BE2C (cell line): ENCODE measurements around the gene LRPAP1.

Experiments used
- DNase-seq: peaks from one replicate; pipeline ENCODE4 v3.0.0-alpha.2; 2020
- H3K27me3 ChIP-seq: fragments of 250-450 bp; sonication (Bioruptor Pico); 2 replicates; pipeline ENCODE4 v1.5.1; 2020; ENCODE audit warnings: mild to moderate bottlenecking
- H3K36me3 ChIP-seq: fragments of 250-450 bp; sonication (Bioruptor Pico); 2 replicates; pipeline ENCODE4 v1.5.1; 2020; ENCODE audit warnings: mild to moderate bottlenecking
- H3K4me1 ChIP-seq: fragments of 250-450 bp; sonication (Bioruptor Pico); 2 replicates; pipeline ENCODE4 v1.5.1; 2020
- H3K4me3 ChIP-seq: 2 replicates; pipeline ENCODE4 v1.5.1; 2011; ENCODE audit warnings: low read depth, low read length
- H3K9me3 ChIP-seq: fragments of 250-450 bp; sonication (Bioruptor Pico); 2 replicates; pipeline ENCODE4 v1.5.1; 2020
- CTCF ChIP-seq: IDR thresholded peaks from 2 replicates; pipeline ENCODE4 v1.5.1; 2012; ENCODE audit warnings: mild to moderate bottlenecking, low read depth, low read length

Gene LRPAP1

GRCh38 chr4:3485011-3485791 is 47.0 kb downstream of the LRPAP1 start:
- H3K4me3 ChIP-seq = no peak overlapping the region
- TF ChIP-seq CTCF = no peak
- no peaks in the 10 kb centered on the region for H3K36me3 ChIP-seq
- H3K4me1 ChIP-seq = no peaks in the 10 kb centered on the region
- no peaks in the 10 kb centered on the region for H3K9me3 ChIP-seq
- no peak for DNase-seq
- peaks cover 28% of the 10 kb centered on the region for H3K27me3 ChIP-seq

GRCh38 chr4:3484057-3484973 is 47.9 kb downstream of the LRPAP1 start:
- Histone ChIP-seq H3K36me3 (no peaks in the 10 kb centered on the region), H3K9me3 (no peaks in the 10 kb centered on the region), H3K4me3 (no peak overlapping the region), H3K4me1 (no peaks in the 10 kb centered on the region), H3K27me3 (peaks cover 28% of the 10 kb centered on the region)
- no peak for DNase-seq
- no peak for TF ChIP-seq CTCF

GRCh38 chr4:3483471-3483921 is 48.7 kb downstream of the LRPAP1 start:
- Histone ChIP-seq H3K27me3 (peaks cover 24% of the 10 kb centered on the region), H3K4me3 (no peak overlapping the region), H3K4me1 (no peaks in the 10 kb centered on the region), H3K9me3 (no peaks in the 10 kb centered on the region), H3K36me3 (no peaks in the 10 kb centered on the region)
- DNase-seq = no peak
- no peak for TF ChIP-seq CTCF

GRCh38 chr4:3482707-3483106 is 49.5 kb downstream of the LRPAP1 start:
- DNase-seq = no peak
- Histone ChIP-seq H3K9me3 (no peaks in the 10 kb centered on the region), H3K4me3 (no peak overlapping the region), H3K4me1 (no peaks in the 10 kb centered on the region), H3K36me3 (no peaks in the 10 kb centered on the region), H3K27me3 (peaks cover 24% of the 10 kb centered on the region)
- TF ChIP-seq CTCF = no peak

- H3K27me3 ChIP-seq = peaks cover 24% of the 10 kb centered on the region
- H3K9me3 ChIP-seq = no peaks in the 10 kb centered on the region
- TF ChIP-seq CTCF = no peak
- no peaks in the 10 kb centered on the region for H3K36me3 ChIP-seq
- no peak for DNase-seq
- no peak overlapping the region for H3K4me3 ChIP-seq
- no peaks in the 10 kb centered on the region for H3K4me1 ChIP-seq
Observed at GRCh38 chr4:3481783-3482393, 50.3 kb downstream of the LRPAP1 start.
